HCT116 (cell line): ENCODE results near the gene ZNF468. TPM values are rescaled to one million over a fixed set of nuclear protein-coding genes. Genes with fewer than 3 reads are reported as not detected.
"Not testable (repeated sequence)": the region's sequence is repeated elsewhere in the genome, so short reads cannot be mapped to it uniquely, and the experiment has no call there.

Experiments used
- ATAC-seq: fragments of 200-7000 bp; cut with Tn5 transposase; 2 replicates; pipeline ENCODE4 v1.9.1; 2020; ENCODE audit warnings: mild to moderate bottlenecking, moderate library complexity
- BruUV-seq: library from RNA; stranded (reverse); fragments of 400-500 nt; replicated peaks from 2 replicates; lab custom pipeline; 2021; lab: Mats Ljungman, UMichigan
- CTCF ChIA-PET: fragments of 300-600 bp; sonication (Branson Sonifier 250); formaldehyde crosslinking; loops from one replicate; lab custom pipeline; 2021; ENCODE audit warnings: antibody characterized with exemption; lab: Charles Lee
- POLR2A ChIA-PET: fragments of 300-600, 350-600 bp; sonication (Branson Sonifier 250); formaldehyde crosslinking; loops from one replicate; lab custom pipeline; 2021; ENCODE audit warnings: antibody characterized with exemption; lab: Charles Lee
- RAD21 ChIA-PET, 2 experiments: fragments of 300-600 bp; sonication (Branson Sonifier 250); formaldehyde crosslinking; loops; one replicate each; lab custom pipeline; 2023; ENCODE audit warnings: low total read pairs in 2 of 2; ENCODE audit not compliant: uncharacterized antibody in 2 of 2, unreplicated experiment in 2 of 2, low non-redundant PET in 1 of 2; lab: Charles Lee
- DNase-seq: peaks from one replicate; pipeline ENCODE4 v3.0.0-alpha.2; 2010; ENCODE audit warnings: low read depth, low spot score
- H2AFZ ChIP-seq: fragments of 200-600 bp; shearing (Covaris generic), sonication (generic); 2 replicates; pipeline ENCODE4 v1.6.1; 2017; ENCODE audit warnings: low read depth, mixed run types, mixed read lengths, antibody characterized with exemption, low read length; ENCODE audit not compliant: poor library complexity, severe bottlenecking
- H3K27ac ChIP-seq: 2 replicates; pipeline ENCODE4 v1.5.1; 2012; ENCODE audit warnings: low read depth, low read length
- H3K27me3 ChIP-seq: fragments of 200-600 bp; sonication (generic); 2 replicates; pipeline ENCODE4 v1.6.1; 2016; ENCODE audit warnings: mixed run types, low read length, mixed read lengths; ENCODE audit not compliant: insufficient read depth
- H3K36me3 ChIP-seq, 2 experiments: fragments of 200-500 bp in 1 of 2; fragments of 200-600 bp in 1 of 2; sonication (Bioruptor generic) in 1 of 2; sonication (generic) in 1 of 2; 2 replicates each; pipeline versions ENCODE4 v1.5.1 to v1.6.1; 2014 to 2016; ENCODE audit warnings: low read length in 2 of 2, inconsistent platforms in 1 of 2, mixed read lengths in 1 of 2, mixed run types in 1 of 2; ENCODE audit not compliant: insufficient read depth in 2 of 2, control insufficient read depth in 1 of 2
- H3K4me1 ChIP-seq, 2 experiments: fragments of 200-600 bp in 1 of 2; sonication (generic) in 1 of 2; 2 replicates each; pipeline versions ENCODE4 v1.5.1 to v1.6.1; 2012 to 2017; ENCODE audit warnings: low read length in 2 of 2, inconsistent platforms in 1 of 2, mild to moderate bottlenecking in 1 of 2, mixed read lengths in 1 of 2, mixed run types in 1 of 2, moderate library complexity in 1 of 2; ENCODE audit not compliant: insufficient read depth in 2 of 2, control insufficient read depth in 1 of 2
- H3K4me2 ChIP-seq: fragments of 200-600 bp; sonication (generic); 2 replicates; pipeline ENCODE4 v1.6.1; 2017; ENCODE audit warnings: mixed run types, low read length, mixed read lengths
- H3K4me3 ChIP-seq, 2 experiments: fragments of 200-600 bp in 1 of 2; sonication (generic) in 1 of 2; replicated peaks in 1 of 2; 2 replicates each; pipeline ENCODE4 v1.5.1; 2011 to 2016; ENCODE audit warnings: low read length in 2 of 2, control low read depth in 1 of 2, low read depth in 1 of 2, mild to moderate bottlenecking in 1 of 2, mixed read lengths in 1 of 2, mixed run types in 1 of 2
- H3K79me2 ChIP-seq: fragments of 200-600 bp; sonication (generic); 2 replicates; pipeline ENCODE4 v1.6.1; 2017; ENCODE audit warnings: mild to moderate bottlenecking, mixed run types, low read length, moderate library complexity, mixed read lengths; ENCODE audit not compliant: insufficient read depth
- H3K9ac ChIP-seq: fragments of 200-600 bp; sonication (generic); 2 replicates; pipeline ENCODE4 v1.6.1; 2016; ENCODE audit warnings: low read length, mixed read lengths
- H3K9me2 ChIP-seq: fragments of 200-600 bp; sonication (generic), shearing (Covaris generic); 2 replicates; pipeline ENCODE4 v1.6.1; 2017; ENCODE audit warnings: mixed run types, mild to moderate bottlenecking, moderate library complexity; ENCODE audit not compliant: insufficient read depth
- H3K9me3 ChIP-seq, 2 experiments: fragments of 200-500 bp in 1 of 2; fragments of 200-600 bp in 1 of 2; sonication (Bioruptor generic) in 1 of 2; sonication (generic) in 1 of 2; 2 replicates each; pipeline ENCODE4 v1.6.1; 2014 to 2017; ENCODE audit warnings: low read length in 2 of 2, mixed read lengths in 2 of 2, inconsistent platforms in 1 of 2, low read depth in 1 of 2, mild to moderate bottlenecking in 1 of 2, mixed run types in 1 of 2, moderate library complexity in 1 of 2; ENCODE audit not compliant: control insufficient read depth in 1 of 2, insufficient read depth in 1 of 2
- H4K20me1 ChIP-seq: fragments of 200-600 bp; sonication (generic), shearing (Covaris generic); 2 replicates; pipeline ENCODE4 v1.6.1; 2017; ENCODE audit warnings: mixed run types, mild to moderate bottlenecking, moderate library complexity; ENCODE audit not compliant: insufficient read depth
- EGR1 ChIP-seq: IDR thresholded peaks from 2 replicates; pipeline ENCODE4 v1.6.1; 2012; ENCODE audit warnings: low read depth
- ELF1 ChIP-seq: IDR thresholded peaks from 2 replicates; pipeline ENCODE4 v1.6.1; 2012; ENCODE audit warnings: low read depth, borderline replicate concordance
- POLR2AphosphoS5 ChIP-seq: IDR thresholded peaks from 2 replicates; pipeline ENCODE4 v1.6.1; 2011; ENCODE audit warnings: mild to moderate bottlenecking, low read depth, low read length, moderate library complexity
- SIN3A ChIP-seq: IDR thresholded peaks from 2 replicates; pipeline ENCODE4 v1.6.1; 2012; ENCODE audit warnings: low read depth
- intact Hi-C: fragments of 100-400 bp; cut with micrococcal nuclease; formaldehyde crosslinking; loops from 2 replicates; pipeline ENCODE4 v1.10.0; 2022
- total RNA-seq: library from RNA; stranded (reverse); gene quantifications from one replicate; pipeline ENCODE4 v1.2.1, GENCODE V29; 2021; ENCODE audit not compliant: unreplicated experiment

The ZNF468 gene
- total RNA-seq, 1 experiment from 2014 or later, result 12.3 TPM

DNA sequence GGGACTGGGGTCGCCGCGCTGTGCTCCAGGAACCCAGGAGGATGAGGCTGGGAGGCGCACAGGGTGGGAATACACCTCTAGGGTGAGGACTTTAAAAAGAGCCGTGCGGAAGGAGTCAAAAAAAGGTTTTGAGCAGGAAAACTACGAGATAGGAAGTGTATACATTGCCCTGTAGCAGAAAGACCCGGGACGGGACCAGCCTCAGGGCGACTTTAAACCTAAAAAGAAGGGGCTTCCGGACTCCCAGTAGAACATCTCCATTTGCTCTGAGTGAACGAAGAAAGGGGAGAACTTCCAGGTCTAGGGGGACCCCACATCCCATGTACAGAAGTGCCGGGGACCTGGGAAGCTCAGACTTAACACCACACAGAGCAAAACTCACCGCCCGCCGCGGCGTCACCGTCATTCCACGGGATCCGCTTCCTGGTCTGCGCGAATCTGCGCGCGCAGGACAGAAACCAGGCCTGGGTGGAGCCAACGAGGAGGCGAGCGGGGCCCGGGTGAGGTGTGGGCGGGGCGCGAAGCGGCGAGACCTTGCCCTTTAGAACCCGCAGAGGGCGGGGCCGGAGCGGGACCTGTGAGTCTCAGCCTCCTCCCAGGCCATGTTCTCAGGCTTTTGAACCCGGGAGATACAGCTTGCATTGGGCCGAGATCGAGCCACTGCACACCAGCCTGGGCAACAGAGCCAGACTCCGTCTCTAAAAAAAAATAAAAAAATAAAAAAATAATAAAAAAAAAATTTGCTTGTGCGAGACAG, 36.0 kb downstream of the ZNF468 start, which contains the start of gene ZNF28:
Gene ZNF28 (minus strand): TSS at position 430 of the 757 bp plus-strand sequence. CDS start 3,675 bp downstream, outside the sequence.
- H3K4me1 ChIP-seq, H3K27me3 ChIP-seq, H2AFZ ChIP-seq, H3K9me2 ChIP-seq, H4K20me1 ChIP-seq, H3K79me2 ChIP-seq, H3K9me3 ChIP-seq, RAD21 ChIA-PET, POLR2A ChIA-PET, CTCF ChIA-PET, H3K36me3 ChIP-seq, BruUV-seq: not testable (repeated sequence)
- H3K27ac ChIP-seq, result peak within 1 kb of the TSS; percentile 5; the same call in 1 of the 2 replicates
- peak; percentile 100 for ATAC-seq
- peak within 1 kb of the TSS; percentile 89 for H3K4me2 ChIP-seq
- peak within 1 kb of the TSS; percentile 67 to 68 for H3K4me3 ChIP-seq
- peak; percentile 22 for DNase-seq
- peak within 1 kb of the TSS; percentile 61 for H3K9ac ChIP-seq
- TF ChIP-seq EGR1 (0 out of 2 replicates have a peak, but pooled peaks have one; percentile 21), ELF1 (peak; percentile 71), POLR2AphosphoS5 (peak; percentile 62), SIN3A (0 out of 2 replicates have a peak, but pooled peaks have one; percentile 39)
- intact Hi-C loops, result loop anchor here (2.0 kb wide), 1 partner anchor 35 kb away; the partner anchor contains the start of gene ZNF468

- Histone ChIP-seq H3K27ac (peak overlapping the region; percentile 5; the same call in 1 of the 2 replicates), H3K4me3 (peak overlapping the region; percentile 67 to 68), H3K9ac (peak overlapping the region; percentile 61), H3K4me2 (peak overlapping the region; percentile 89)
- H3K9me3 ChIP-seq, H3K79me2 ChIP-seq, H2AFZ ChIP-seq, H3K9me2 ChIP-seq, H3K36me3 ChIP-seq, H4K20me1 ChIP-seq, DNase-seq, CTCF ChIA-PET, POLR2A ChIA-PET, H3K4me1 ChIP-seq, H3K27me3 ChIP-seq, RAD21 ChIA-PET: not testable (repeated sequence)
- intact Hi-C loops, result loop anchor here (2.0 kb wide), 1 partner anchor 36 kb away; the partner anchor contains the start of gene ZNF468
- ATAC-seq, result peak; percentile 30
- BruUV-seq, result TSS peak; percentile 65
Observed at GRCh38 chr19:52820472-52821203, 36.8 kb downstream of the ZNF468 start.
